ENCODE measurements around the gene RHBDD1. TPM values are rescaled to one million over a fixed set of nuclear protein-coding genes. Genes with fewer than 3 reads are reported as not detected.
A peak's percentile ranks its signal among the peaks of the same experiment; 100 is the strongest.

Gene RHBDD1
- polyA plus RNA-seq, 1 donor from 2014 or later: 5.4 TPM

- H3K79me2 ChIP-seq (replicated peaks; ENCODE audit: insufficient read depth, low read length): no peaks in the 10 kb centered on the region
- TF ChIP-seq, protein P1, sequence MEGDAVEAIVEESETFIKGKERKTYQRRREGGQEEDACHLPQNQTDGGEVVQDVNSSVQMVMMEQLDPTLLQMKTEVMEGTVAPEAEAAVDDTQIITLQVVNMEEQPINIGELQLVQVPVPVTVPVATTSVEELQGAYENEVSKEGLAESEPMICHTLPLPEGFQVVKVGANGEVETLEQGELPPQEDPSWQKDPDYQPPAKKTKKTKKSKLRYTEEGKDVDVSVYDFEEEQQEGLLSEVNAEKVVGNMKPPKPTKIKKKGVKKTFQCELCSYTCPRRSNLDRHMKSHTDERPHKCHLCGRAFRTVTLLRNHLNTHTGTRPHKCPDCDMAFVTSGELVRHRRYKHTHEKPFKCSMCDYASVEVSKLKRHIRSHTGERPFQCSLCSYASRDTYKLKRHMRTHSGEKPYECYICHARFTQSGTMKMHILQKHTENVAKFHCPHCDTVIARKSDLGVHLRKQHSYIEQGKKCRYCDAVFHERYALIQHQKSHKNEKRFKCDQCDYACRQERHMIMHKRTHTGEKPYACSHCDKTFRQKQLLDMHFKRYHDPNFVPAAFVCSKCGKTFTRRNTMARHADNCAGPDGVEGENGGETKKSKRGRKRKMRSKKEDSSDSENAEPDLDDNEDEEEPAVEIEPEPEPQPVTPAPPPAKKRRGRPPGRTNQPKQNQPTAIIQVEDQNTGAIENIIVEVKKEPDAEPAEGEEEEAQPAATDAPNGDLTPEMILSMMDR (IDR thresholded peaks at IDR 0.05; ENCODE audit: poor library complexity, severe bottlenecking): no peak
- TF ChIP-seq MXI1 (conservative IDR thresholded peaks at IDR 0.05; ENCODE audit: poor library complexity, severe bottlenecking) (no peak), TAF1 (IDR thresholded peaks at IDR 0.05; ENCODE audit: low read depth) (no peak), RAD21 (conservative IDR thresholded peaks at IDR 0.05) (no peak), EZH2 (IDR thresholded peaks at IDR 0.05; ENCODE audit: borderline replicate concordance, insufficient read depth, low read length, poor library complexity, severe bottlenecking) (no peak), POLR2AphosphoS5 (IDR thresholded peaks at IDR 0.05) (no peak), SMC3 (conservative IDR thresholded peaks at IDR 0.05; ENCODE audit: poor library complexity) (no peak), EP300 (conservative IDR thresholded peaks at IDR 0.05; ENCODE audit: poor library complexity, severe bottlenecking) (no peak)
- TF ChIP-seq, protein P2, sequence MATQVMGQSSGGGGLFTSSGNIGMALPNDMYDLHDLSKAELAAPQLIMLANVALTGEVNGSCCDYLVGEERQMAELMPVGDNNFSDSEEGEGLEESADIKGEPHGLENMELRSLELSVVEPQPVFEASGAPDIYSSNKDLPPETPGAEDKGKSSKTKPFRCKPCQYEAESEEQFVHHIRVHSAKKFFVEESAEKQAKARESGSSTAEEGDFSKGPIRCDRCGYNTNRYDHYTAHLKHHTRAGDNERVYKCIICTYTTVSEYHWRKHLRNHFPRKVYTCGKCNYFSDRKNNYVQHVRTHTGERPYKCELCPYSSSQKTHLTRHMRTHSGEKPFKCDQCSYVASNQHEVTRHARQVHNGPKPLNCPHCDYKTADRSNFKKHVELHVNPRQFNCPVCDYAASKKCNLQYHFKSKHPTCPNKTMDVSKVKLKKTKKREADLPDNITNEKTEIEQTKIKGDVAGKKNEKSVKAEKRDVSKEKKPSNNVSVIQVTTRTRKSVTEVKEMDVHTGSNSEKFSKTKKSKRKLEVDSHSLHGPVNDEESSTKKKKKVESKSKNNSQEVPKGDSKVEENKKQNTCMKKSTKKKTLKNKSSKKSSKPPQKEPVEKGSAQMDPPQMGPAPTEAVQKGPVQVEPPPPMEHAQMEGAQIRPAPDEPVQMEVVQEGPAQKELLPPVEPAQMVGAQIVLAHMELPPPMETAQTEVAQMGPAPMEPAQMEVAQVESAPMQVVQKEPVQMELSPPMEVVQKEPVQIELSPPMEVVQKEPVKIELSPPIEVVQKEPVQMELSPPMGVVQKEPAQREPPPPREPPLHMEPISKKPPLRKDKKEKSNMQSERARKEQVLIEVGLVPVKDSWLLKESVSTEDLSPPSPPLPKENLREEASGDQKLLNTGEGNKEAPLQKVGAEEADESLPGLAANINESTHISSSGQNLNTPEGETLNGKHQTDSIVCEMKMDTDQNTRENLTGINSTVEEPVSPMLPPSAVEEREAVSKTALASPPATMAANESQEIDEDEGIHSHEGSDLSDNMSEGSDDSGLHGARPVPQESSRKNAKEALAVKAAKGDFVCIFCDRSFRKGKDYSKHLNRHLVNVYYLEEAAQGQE (IDR thresholded peaks at IDR 0.05; ENCODE audit: borderline replicate concordance): no peak
- H3K9ac ChIP-seq (ENCODE audit: low read length): no peak overlapping the region
- no peak overlapping the region for H2AFZ ChIP-seq (ENCODE audit: low read depth, low read length)
- H3K36me3 ChIP-seq (ENCODE audit: insufficient read depth, low read length): no peaks in the 10 kb centered on the region
- peaks cover 2% of the 10 kb centered on the region for H3K9me3 ChIP-seq (ENCODE audit: low read length)
- H3K4me3 ChIP-seq (ENCODE audit: low read length): no peak overlapping the region
- H4K20me1 ChIP-seq (ENCODE audit: insufficient read depth): no peaks in the 10 kb centered on the region
- H3F3A ChIP-seq (ENCODE audit: insufficient read depth, low read length, poor library complexity, severe bottlenecking): no peaks in the 10 kb centered on the region
- H3K27me3 ChIP-seq (ENCODE audit: insufficient read depth, low read depth, low read length): no peaks in the 10 kb centered on the region
- no peak overlapping the region for H3K4me2 ChIP-seq (ENCODE audit: low read length)
- H3K9me2 ChIP-seq (ENCODE audit: insufficient read depth, low read length): no peaks in the 10 kb centered on the region
- no peak overlapping the region for H3K27ac ChIP-seq (ENCODE audit: low read length)
Observed at GRCh38 chr2:226932443-226932842, 96.6 kb downstream of the RHBDD1 start.

- no peak overlapping the region for H2AFZ ChIP-seq (ENCODE audit: low read depth, low read length)
- no peak overlapping the region for H3K4me3 ChIP-seq (ENCODE audit: low read length)
Observed at GRCh38 chr2:226934546-226935201, 98.8 kb downstream of the RHBDD1 start.

More at GRCh38 chr2:226934546-226935201, 98.8 kb downstream of the RHBDD1 start:
- no peak for TF ChIP-seq RAD21 (conservative IDR thresholded peaks at IDR 0.05)
- peak; percentile 91 for TF ChIP-seq POLR2AphosphoS5 (IDR thresholded peaks at IDR 0.05)
- peak; percentile 39 for TF ChIP-seq MXI1 (conservative IDR thresholded peaks at IDR 0.05; ENCODE audit: poor library complexity, severe bottlenecking)
- no peak for TF ChIP-seq SMC3 (conservative IDR thresholded peaks at IDR 0.05; ENCODE audit: poor library complexity)
- TF ChIP-seq, protein P2 (IDR thresholded peaks at IDR 0.05; ENCODE audit: borderline replicate concordance): peak; percentile 28
- TF ChIP-seq EZH2 (IDR thresholded peaks at IDR 0.05; ENCODE audit: borderline replicate concordance, insufficient read depth, low read length, poor library complexity, severe bottlenecking): no peak
- no peak for TF ChIP-seq TAF1 (IDR thresholded peaks at IDR 0.05; ENCODE audit: low read depth)
- TF ChIP-seq EP300 (conservative IDR thresholded peaks at IDR 0.05; ENCODE audit: poor library complexity, severe bottlenecking): peak; percentile 94
- TF ChIP-seq, protein P1 (IDR thresholded peaks at IDR 0.05; ENCODE audit: poor library complexity, severe bottlenecking): no peak
- Histone ChIP-seq H3K27me3 (ENCODE audit: insufficient read depth, low read depth, low read length) (no peaks in the 10 kb centered on the region), H3K79me2 (replicated peaks; ENCODE audit: insufficient read depth, low read length) (no peaks in the 10 kb centered on the region), H3K36me3 (ENCODE audit: insufficient read depth, low read length) (no peaks in the 10 kb centered on the region), H3K4me2 (ENCODE audit: low read length) (no peak overlapping the region), H4K20me1 (ENCODE audit: insufficient read depth) (no peaks in the 10 kb centered on the region), H3K9me3 (ENCODE audit: low read length) (peaks cover 2% of the 10 kb centered on the region), H3F3A (ENCODE audit: insufficient read depth, low read length, poor library complexity, severe bottlenecking) (no peaks in the 10 kb centered on the region), H3K27ac (ENCODE audit: low read length) (peak overlapping the region; percentile 58), H3K9me2 (ENCODE audit: insufficient read depth, low read length) (no peaks in the 10 kb centered on the region), H3K9ac (ENCODE audit: low read length) (no peak overlapping the region)
